HEK293T (cell line): ENCODE data around the gene CPNE6.

ENCODE experiments used
- ARNT ChIP-seq: fragments of 450-650 bp; IDR thresholded peaks from 2 replicates; pipeline ENCODE4 v1.6.1; 2017; ENCODE audit warnings: mild to moderate bottlenecking
- BHLHE40 ChIP-seq: fragments of 450-650 bp; IDR thresholded peaks from 2 replicates; pipeline ENCODE4 v1.6.1; 2016; ENCODE audit warnings: mild to moderate bottlenecking, moderate library complexity, borderline replicate concordance
- ELF4 ChIP-seq: fragments of 450-650 bp; IDR thresholded peaks from 2 replicates; pipeline ENCODE4 v1.6.1; 2017; ENCODE audit warnings: antibody characterized with exemption
- FOXK2 ChIP-seq: fragments of 450-650 bp; IDR thresholded peaks from 2 replicates; pipeline ENCODE4 v1.6.1; 2016; ENCODE audit warnings: mild to moderate bottlenecking
- FOXM1 ChIP-seq: fragments of 450-650 bp; IDR thresholded peaks from 2 replicates; pipeline ENCODE4 v1.6.1; 2017; ENCODE audit warnings: mild to moderate bottlenecking, borderline replicate concordance
- HDGF ChIP-seq: fragments of 450-650 bp; IDR thresholded peaks from 2 replicates; pipeline ENCODE4 v1.6.1; 2017; ENCODE audit warnings: antibody characterized with exemption, borderline replicate concordance
- LEF1 ChIP-seq: fragments of 450-650 bp; IDR thresholded peaks from 2 replicates; pipeline ENCODE4 v1.6.1; 2017; ENCODE audit warnings: mild to moderate bottlenecking, borderline replicate concordance
- SP1 ChIP-seq: fragments of 450-650 bp; IDR thresholded peaks from 2 replicates; pipeline ENCODE4 v1.6.1; 2017
- TARDBP ChIP-seq: fragments of 450-650 bp; IDR thresholded peaks from 2 replicates; pipeline ENCODE4 v1.6.1; 2016
- ZNF384 ChIP-seq: fragments of 450-650 bp; IDR thresholded peaks from 2 replicates; pipeline ENCODE4 v1.6.1; 2016

DNA sequence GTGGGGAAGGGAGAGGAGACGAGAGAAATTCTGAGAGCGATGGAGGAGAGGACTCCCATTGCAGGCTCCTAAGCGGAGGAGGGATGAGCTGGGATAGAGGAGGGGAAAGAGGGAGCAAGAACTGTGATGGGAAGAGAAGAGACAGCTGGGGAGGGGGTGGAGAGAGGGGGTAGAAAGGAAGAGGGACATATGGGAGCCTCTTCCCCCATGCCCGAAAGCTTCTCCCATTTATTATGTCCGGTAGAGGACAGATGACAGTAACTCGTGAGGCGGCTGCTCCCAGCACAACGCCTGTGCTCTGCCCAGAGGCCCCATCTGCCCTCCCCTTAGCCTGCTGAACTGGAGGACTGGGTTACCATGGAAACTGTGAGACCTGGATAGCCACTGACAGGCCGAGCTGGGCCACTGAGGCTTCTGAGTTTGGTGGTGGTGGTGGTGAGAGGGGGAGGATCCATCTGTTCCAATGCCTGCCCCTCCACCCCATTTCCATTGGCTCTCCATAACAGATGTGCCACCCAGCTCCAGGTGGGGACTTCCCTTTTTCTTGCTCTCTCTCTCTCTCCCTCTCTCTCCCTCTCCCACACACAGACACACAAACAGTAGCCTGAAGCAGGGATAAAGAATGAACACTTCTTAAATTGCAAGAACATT, 8.3 kb downstream of the CPNE6 start:
- TF ChIP-seq ELF4 (no peak), HDGF (no peak), BHLHE40 (no peak), FOXK2 (no peak), FOXM1 (no peak), ZNF384 (no peak), ARNT (no peak), TARDBP (no peak), SP1 (no peak), LEF1 (no peak)
